Thyroid gland (tissue), 4 donors: Measurements from ENCODE around the gene SKI. TPM values are rescaled to one million over a fixed set of nuclear protein-coding genes. Genes with fewer than 3 reads are reported as not detected.

Experiments
- DNase-seq, 2 donors: peaks; one replicate each; pipeline ENCODE4 v3.0.0-alpha.2; 2019
- H3K27ac ChIP-seq, 3 donors: fragments of 200-600 bp; sonication (generic); 1 replicate in 2 of 3; 2 replicates in 1 of 3; pipeline ENCODE4 v1.5.1; 2016 to 2019; ENCODE audit warnings: mild to moderate bottlenecking in 1 of 3, moderate library complexity in 1 of 3
- H3K27me3 ChIP-seq: fragments of 200-600 bp; sonication (generic); one replicate; pipeline ENCODE4 v1.5.1; 2019
- H3K36me3 ChIP-seq, 2 donors: fragments of 200-600 bp; sonication (generic); one replicate each; pipeline ENCODE4 v1.5.1; 2016 to 2019
- H3K4me1 ChIP-seq, 2 donors: fragments of 200-600 bp; sonication (generic); one replicate each; pipeline ENCODE4 v1.5.1; 2017 to 2019
- H3K4me3 ChIP-seq, 3 donors: fragments of 200-600 bp; sonication (generic); replicated peaks in 1 of 3; 1 replicate in 2 of 3; 2 replicates in 1 of 3; pipeline ENCODE4 v1.5.1; 2016; ENCODE audit warnings: mild to moderate bottlenecking in 1 of 3
- H3K9me3 ChIP-seq: fragments of 200-600 bp; sonication (generic); one replicate; pipeline ENCODE4 v1.5.1; 2017
- POLR2A ChIP-seq, 2 donors: fragments of 450-650 bp; IDR thresholded peaks; one replicate each; pipeline ENCODE4 v1.6.1; 2017; ENCODE audit warnings: antibody characterized with exemption in 2 of 2, mild to moderate bottlenecking in 2 of 2, moderate library complexity in 1 of 2
- WGBS, 2 donors: methylation state at CpG; one replicate each; pipeline ENCODE4 v1.1.5; 2017; 5-methylcytosine and 5-hydroxymethylcytosine counted together
- intact Hi-C: fragments of 100-400 bp; cut with DNase I; formaldehyde crosslinking; loops from one replicate; pipeline ENCODE4 v1.15.1; 2023
- total RNA-seq, 4 donors: library from RNA; depleted of rRNA; stranded (reverse); fragments of >200 nt; gene quantifications; one replicate each; pipeline ENCODE4 v1.2.3, GENCODE V29; 2016
- TF ChIP-seq, protein P1 (sequence below), 6 experiments: fragments of 200-600 bp in 3 of 6; fragments of 450-650 bp in 3 of 6; sonication (generic) in 3 of 6; IDR thresholded peaks; one replicate each; pipeline ENCODE4 v1.5.1; 2016 to 2019; ENCODE audit warnings: antibody characterized with exemption in 6 of 6, mild to moderate bottlenecking in 2 of 6, inconsistent platforms in 1 of 6, moderate library complexity in 1 of 6

The SKI gene
- total RNA-seq, 4 donors from 2014 or later = 31.4 to 59.6 (median 39.9) TPM

DNA sequence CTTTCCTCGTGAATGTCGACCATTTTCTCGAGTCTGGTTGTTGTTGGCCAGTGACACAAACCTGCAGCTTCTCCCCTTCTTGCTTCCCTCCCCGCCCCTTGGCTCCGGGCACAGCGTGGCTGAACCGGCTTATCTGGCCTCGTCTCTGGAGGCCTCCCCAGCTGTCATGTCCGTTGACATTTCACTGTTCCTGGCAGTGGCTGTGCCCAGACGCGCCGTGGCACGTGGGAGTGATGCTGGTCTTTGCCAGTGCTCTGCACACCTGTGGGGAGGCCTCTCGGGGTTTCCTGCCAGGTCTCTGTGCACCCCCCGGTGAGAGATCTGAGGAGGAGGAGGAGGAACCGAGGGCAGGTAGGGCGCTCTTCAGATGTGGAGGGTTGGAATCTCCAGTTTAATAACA, 23.7 kb downstream of the SKI start:
- TF ChIP-seq, protein P1, sequence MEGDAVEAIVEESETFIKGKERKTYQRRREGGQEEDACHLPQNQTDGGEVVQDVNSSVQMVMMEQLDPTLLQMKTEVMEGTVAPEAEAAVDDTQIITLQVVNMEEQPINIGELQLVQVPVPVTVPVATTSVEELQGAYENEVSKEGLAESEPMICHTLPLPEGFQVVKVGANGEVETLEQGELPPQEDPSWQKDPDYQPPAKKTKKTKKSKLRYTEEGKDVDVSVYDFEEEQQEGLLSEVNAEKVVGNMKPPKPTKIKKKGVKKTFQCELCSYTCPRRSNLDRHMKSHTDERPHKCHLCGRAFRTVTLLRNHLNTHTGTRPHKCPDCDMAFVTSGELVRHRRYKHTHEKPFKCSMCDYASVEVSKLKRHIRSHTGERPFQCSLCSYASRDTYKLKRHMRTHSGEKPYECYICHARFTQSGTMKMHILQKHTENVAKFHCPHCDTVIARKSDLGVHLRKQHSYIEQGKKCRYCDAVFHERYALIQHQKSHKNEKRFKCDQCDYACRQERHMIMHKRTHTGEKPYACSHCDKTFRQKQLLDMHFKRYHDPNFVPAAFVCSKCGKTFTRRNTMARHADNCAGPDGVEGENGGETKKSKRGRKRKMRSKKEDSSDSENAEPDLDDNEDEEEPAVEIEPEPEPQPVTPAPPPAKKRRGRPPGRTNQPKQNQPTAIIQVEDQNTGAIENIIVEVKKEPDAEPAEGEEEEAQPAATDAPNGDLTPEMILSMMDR (IDR thresholded peaks at IDR 0.05) = no peak
- TF ChIP-seq POLR2A (IDR thresholded peaks at IDR 0.05) = no peak
- Histone ChIP-seq H3K27me3 (no peaks in the 10 kb centered on the region), H3K4me3 (no peak overlapping the region), H3K27ac (no peak overlapping the region), H3K36me3 (no peaks in the 10 kb centered on the region), H3K4me1 (peaks cover 74 to 89% of the 10 kb centered on the region in 2 donors), H3K9me3 (no peaks in the 10 kb centered on the region)
- intact Hi-C loops = no loop called here
- WGBS, 2 donors = 30 to 50% methylated on average over 17 of the region's 17 CpGs
- DNase-seq = peak; percentile 47 to 58

GRCh38 chr1:2252423-2252822, 24.3 kb downstream of the SKI start:
- no peak overlapping the region for H3K27ac ChIP-seq
- intact Hi-C loops = no loop called here
- H3K4me1 ChIP-seq = peaks cover 70 to 84% of the 10 kb centered on the region in 2 donors
- TF ChIP-seq, protein P1 (IDR thresholded peaks at IDR 0.05) = no peak
- TF ChIP-seq POLR2A (IDR thresholded peaks at IDR 0.05) = no peak
- no peaks in the 10 kb centered on the region for H3K9me3 ChIP-seq
- 78 to 84% methylated on average over 14 to 15 of the region's 17 CpGs for WGBS, 2 donors
- H3K27me3 ChIP-seq = no peaks in the 10 kb centered on the region
- H3K4me3 ChIP-seq = no peak overlapping the region
- DNase-seq = peak in 1 of 2 donors; percentile 4
- no peaks in the 10 kb centered on the region for H3K36me3 ChIP-seq

DNA sequence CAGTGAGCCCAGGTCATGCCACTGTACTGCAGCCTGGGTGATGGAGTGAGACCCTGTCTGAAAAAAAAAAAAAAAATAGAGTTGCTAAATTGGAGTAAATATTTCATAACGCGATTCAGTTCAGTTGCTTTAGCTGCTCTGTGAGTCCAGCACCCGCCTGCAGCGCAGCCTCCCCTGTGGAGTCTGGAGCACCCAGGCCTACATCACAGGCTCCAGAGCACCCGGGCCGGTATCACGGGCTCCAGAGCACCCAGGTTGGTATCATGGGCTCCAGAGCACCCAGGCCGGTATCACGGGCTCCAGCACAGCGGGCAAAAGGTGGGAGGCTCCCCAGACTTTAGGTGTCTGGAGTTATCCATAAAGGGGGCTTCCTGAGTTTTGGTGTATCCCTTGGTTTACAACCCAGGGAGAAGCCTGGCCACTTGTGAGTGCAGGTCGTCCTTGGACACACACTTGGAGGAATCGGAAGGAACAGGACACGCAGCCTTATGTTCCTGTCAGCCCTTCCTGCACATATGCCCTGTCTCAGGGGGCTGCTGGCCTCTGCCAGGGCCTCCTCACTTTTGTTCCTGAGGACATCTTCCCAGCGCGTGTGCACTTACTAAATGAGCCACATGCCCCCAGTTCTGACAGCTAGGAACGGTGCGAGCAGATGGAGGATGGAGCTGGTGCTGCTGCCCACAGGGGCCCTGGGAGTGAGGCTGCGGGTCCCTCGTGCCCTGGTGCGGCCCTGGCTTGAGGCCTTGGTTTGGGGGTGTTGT, 25.1 kb downstream of the SKI start:
- Histone ChIP-seq H3K4me1 (peaks cover 70 to 78% of the 10 kb centered on the region in 2 donors), H3K36me3 (no peaks in the 10 kb centered on the region), H3K4me3 (no peak overlapping the region), H3K9me3 (no peaks in the 10 kb centered on the region), H3K27me3 (no peaks in the 10 kb centered on the region), H3K27ac (no peak overlapping the region)
- TF ChIP-seq, protein P1 (IDR thresholded peaks at IDR 0.05) = no peak
- intact Hi-C loops = no loop called here
- 94% methylated on average over 11 to 20 of the region's 20 CpGs for WGBS, 2 donors
- DNase-seq = no peak

GRCh38 chr1:2253797-2254480, 25.8 kb downstream of the SKI start:
- DNase-seq = no peak
- H3K27ac ChIP-seq = peak overlapping the region in 1 of 3 donors; percentile 69
- no peaks in the 10 kb centered on the region for H3K36me3 ChIP-seq
- H3K4me3 ChIP-seq = no peak overlapping the region
- intact Hi-C loops = no loop called here
- TF ChIP-seq POLR2A (IDR thresholded peaks at IDR 0.05) = no peak
- TF ChIP-seq, protein P1 (IDR thresholded peaks at IDR 0.05) = no peak
- H3K27me3 ChIP-seq = no peaks in the 10 kb centered on the region
- WGBS, 2 donors = 89 to 93% methylated on average over 13 to 16 of the region's 23 CpGs
- H3K4me1 ChIP-seq = peaks cover 70 to 78% of the 10 kb centered on the region in 2 donors
- H3K9me3 ChIP-seq = no peaks in the 10 kb centered on the region

- DNase-seq = no peak
- Histone ChIP-seq H3K4me3 (no peak overlapping the region), H3K9me3 (no peaks in the 10 kb centered on the region), H3K27me3 (no peaks in the 10 kb centered on the region), H3K27ac (peak overlapping the region; percentile 48 to 69 (median 66)), H3K4me1 (peaks cover 61 to 74% of the 10 kb centered on the region in 2 donors), H3K36me3 (no peaks in the 10 kb centered on the region)
- TF ChIP-seq, protein P1 (IDR thresholded peaks at IDR 0.05) = no peak
- no peak for TF ChIP-seq POLR2A (IDR thresholded peaks at IDR 0.05)
- 90 to 92% methylated on average over 6 of the region's 6 CpGs for WGBS, 2 donors
- intact Hi-C loops = no loop called here
Measured at GRCh38 chr1:2255047-2255419, 26.9 kb downstream of the SKI start.
